Measurements from ENCODE around the gene KCNC1.

- no peak for TF ChIP-seq POLR2A (IDR thresholded peaks at IDR 0.05; ENCODE audit: low read length)
- no peak for TF ChIP-seq GATA1 (IDR thresholded peaks at IDR 0.05; ENCODE audit: low read depth, low read length)
Measured at GRCh38 chr11:17781221-17781620, 46.6 kb downstream of the KCNC1 start.

All from erythroblast (primary cell).